Body of pancreas (tissue), 4 donors: ENCODE data around the gene UBR7. TPM values are rescaled to one million over a fixed set of nuclear protein-coding genes. Genes with fewer than 3 reads are reported as not detected.

Experiments used
- ATAC-seq: fragments of 150-250 bp; one replicate; pipeline ENCODE4 v1.9.1; 2016
- DNase-seq, 4 donors: peaks; one replicate each; pipeline ENCODE4 v3.0.0-alpha.2; 2019
- H3K27ac ChIP-seq, 4 donors: fragments of 200-600 bp; sonication (generic); 1 replicate in 3 of 4; 2 replicates in 1 of 4; pipeline versions ENCODE4 v1.5.1 to v1.6.1; 2016 to 2019; ENCODE audit warnings: mild to moderate bottlenecking in 1 of 4, mixed read lengths in 1 of 4, moderate library complexity in 1 of 4
- H3K27me3 ChIP-seq, 2 donors: fragments of 200-600 bp; sonication (generic); one replicate each; pipeline ENCODE4 v1.6.0; 2016; ENCODE audit warnings: mild to moderate bottlenecking in 1 of 2
- H3K36me3 ChIP-seq, 2 donors: fragments of 200-600 bp; sonication (generic); replicated peaks in 1 of 2; 2 replicates each; pipeline ENCODE4 v1.5.1; 2016; ENCODE audit warnings: low read depth in 2 of 2; ENCODE audit not compliant: insufficient read depth in 1 of 2
- H3K4me1 ChIP-seq: fragments of 200-600 bp; sonication (generic); one replicate; pipeline ENCODE4 v1.6.0; 2016
- H3K4me3 ChIP-seq, 2 donors: fragments of 200-600 bp; sonication (generic); 1 replicate in 1 of 2; 2 replicates in 1 of 2; pipeline ENCODE4 v1.5.1; 2016 to 2019
- H3K9me3 ChIP-seq, 3 donors: fragments of 200-600 bp; sonication (generic); 1 replicate in 2 of 3; 2 replicates in 1 of 3; pipeline ENCODE4 v1.5.1; 2016
- CTCF ChIP-seq, 7 experiments: fragments of 450-650 bp in 4 of 7; fragments of 200-600 bp in 3 of 7; sonication (generic) in 3 of 7; IDR thresholded peaks; one replicate each; pipeline ENCODE4 v1.5.1; 2016 to 2019; ENCODE audit warnings: antibody characterized with exemption in 7 of 7
- POLR2A ChIP-seq, 3 donors: fragments of 450-650 bp; IDR thresholded peaks; one replicate each; pipeline ENCODE4 v1.6.1; 2016; ENCODE audit warnings: antibody characterized with exemption in 3 of 3, mild to moderate bottlenecking in 2 of 3
- WGBS, 2 donors: methylation state at CpG; one replicate each; pipeline ENCODE4 v1.1.5; 2017; 5-methylcytosine and 5-hydroxymethylcytosine counted together
- intact Hi-C: fragments of 100-400 bp; cut with DNase I; formaldehyde crosslinking; loops from one replicate; pipeline ENCODE4 v1.15.1; 2023
- total RNA-seq, 2 donors: library from RNA; depleted of rRNA; stranded (reverse); fragments of >200 nt; gene quantifications; one replicate each; pipeline ENCODE4 v1.1.0, GENCODE V29; 2016

The UBR7 gene
- total RNA-seq, 2 donors from 2014 or later, result 4.9 to 17.4 TPM

GRCh38 chr14:93249128-93249831 is 42.2 kb downstream of the UBR7 start:
- H3K36me3 ChIP-seq, result peaks cover 0 to 10% of the 10 kb centered on the region in 2 donors
- no peak for ATAC-seq
- no peak for DNase-seq
- no peak overlapping the region for H3K4me3 ChIP-seq
- H3K27me3 ChIP-seq, result no peaks in the 10 kb centered on the region
- no peaks in the 10 kb centered on the region for H3K9me3 ChIP-seq
- no peaks in the 10 kb centered on the region for H3K4me1 ChIP-seq
- TF ChIP-seq POLR2A (IDR thresholded peaks at IDR 0.05), result no peak
- TF ChIP-seq CTCF (IDR thresholded peaks at IDR 0.05), result no peak
- 94% methylated on average over 7 of the region's 7 CpGs for WGBS, 2 donors
- H3K27ac ChIP-seq, result no peak overlapping the region
- intact Hi-C loops, result no loop called here

DNA sequence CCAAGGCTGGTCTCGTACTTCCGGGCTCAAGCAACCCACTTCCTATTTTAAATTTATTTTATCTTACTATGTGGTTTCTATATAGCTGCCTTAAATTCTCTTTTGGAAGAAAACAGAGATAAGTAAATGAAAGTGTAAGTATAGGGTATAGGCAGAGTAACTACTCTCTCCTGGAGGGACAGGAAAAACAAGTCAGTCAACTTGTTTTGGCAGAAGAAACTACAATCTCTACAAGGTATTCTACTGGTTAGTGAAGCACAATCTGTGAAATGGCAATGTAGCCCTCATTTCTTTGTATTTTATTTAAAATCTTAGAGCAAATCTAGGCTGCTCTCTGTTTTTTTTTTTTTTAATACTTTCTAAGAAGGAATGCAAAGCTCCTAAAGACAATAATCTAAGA is 55.4 kb downstream of the UBR7 start:
- TF ChIP-seq POLR2A (IDR thresholded peaks at IDR 0.05), result no peak
- no peak for TF ChIP-seq CTCF (IDR thresholded peaks at IDR 0.05)
- ATAC-seq (no peak), DNase-seq (no peak)
- no peak overlapping the region for H3K27ac ChIP-seq
- peaks cover 4% of the 10 kb centered on the region for H3K4me1 ChIP-seq
- H3K27me3 ChIP-seq, result no peaks in the 10 kb centered on the region
- WGBS, 2 donors, result 76 to 92% methylated on average over 2 of the region's 2 CpGs
- H3K9me3 ChIP-seq, result no peaks in the 10 kb centered on the region
- H3K4me3 ChIP-seq, result no peak overlapping the region
- H3K36me3 ChIP-seq, result peaks cover 0 to 7% of the 10 kb centered on the region in 2 donors
- intact Hi-C loops, result no loop called here

- no peak for TF ChIP-seq CTCF (IDR thresholded peaks at IDR 0.05)
- TF ChIP-seq POLR2A (IDR thresholded peaks at IDR 0.05), result no peak
- H3K27ac ChIP-seq, result no peak overlapping the region
- H3K4me3 ChIP-seq, result no peak overlapping the region
- intact Hi-C loops, result no loop called here
- H3K9me3 ChIP-seq, result no peaks in the 10 kb centered on the region
- WGBS, 2 donors, result 92 to 100% methylated on average over 1 of the region's 1 CpG
- no peaks in the 10 kb centered on the region for H3K27me3 ChIP-seq
- H3K36me3 ChIP-seq, result peaks cover 0 to 7% of the 10 kb centered on the region in 2 donors
- DNase-seq (no peak), ATAC-seq (no peak)
- H3K4me1 ChIP-seq, result peaks cover 6% of the 10 kb centered on the region
These were observed 56.4 kb downstream of the UBR7 start for GRCh38 chr14:93263416-93263815.

DNA sequence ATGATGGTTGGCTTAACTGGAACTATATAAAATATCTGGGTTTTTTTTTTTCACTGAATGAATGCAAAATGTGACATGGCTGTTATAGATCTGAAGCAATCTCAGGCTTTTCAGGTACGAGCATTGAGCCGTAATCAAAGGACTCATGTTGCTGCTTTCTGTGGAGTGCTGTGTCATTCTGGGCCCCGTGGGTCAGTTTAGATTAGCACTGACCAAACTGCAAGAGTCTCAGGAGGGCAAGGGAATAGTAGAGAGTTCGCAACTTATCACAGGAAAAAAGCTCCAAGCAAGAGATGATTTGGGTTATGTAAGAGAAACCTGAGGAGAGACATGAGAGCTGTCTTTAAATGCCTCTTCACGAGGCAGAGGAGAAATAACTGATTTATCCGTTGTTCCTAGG is 59.1 kb downstream of the UBR7 start:
- Histone ChIP-seq H3K4me1 (peaks cover 6% of the 10 kb centered on the region), H3K4me3 (no peak overlapping the region), H3K9me3 (no peaks in the 10 kb centered on the region), H3K27ac (no peak overlapping the region), H3K27me3 (no peaks in the 10 kb centered on the region), H3K36me3 (peaks cover 0 to 7% of the 10 kb centered on the region in 2 donors)
- ATAC-seq, result no peak
- 86 to 89% methylated on average over 6 of the region's 6 CpGs for WGBS, 2 donors
- no peak for DNase-seq
- intact Hi-C loops, result no loop called here
- TF ChIP-seq POLR2A (IDR thresholded peaks at IDR 0.05) (no peak), CTCF (IDR thresholded peaks at IDR 0.05) (no peak)

- peaks cover 6% of the 10 kb centered on the region for H3K4me1 ChIP-seq
- no peaks in the 10 kb centered on the region for H3K27me3 ChIP-seq
- DNase-seq (peak in 1 of 4 donors; percentile 16), ATAC-seq (peak; percentile 45)
- H3K36me3 ChIP-seq, result peaks cover 0 to 7% of the 10 kb centered on the region in 2 donors
- H3K27ac ChIP-seq, result no peak overlapping the region
- intact Hi-C loops, result no loop called here
- 41 to 43% methylated on average over 3 of the region's 3 CpGs for WGBS, 2 donors
- no peak overlapping the region for H3K4me3 ChIP-seq
- TF ChIP-seq POLR2A (IDR thresholded peaks at IDR 0.05), result no peak
- TF ChIP-seq CTCF (IDR thresholded peaks at IDR 0.05), result no peak
- H3K9me3 ChIP-seq, result no peaks in the 10 kb centered on the region
These were observed 60.2 kb downstream of the UBR7 start for GRCh38 chr14:93267149-93267711.
